Embryonic facial prominence (tissue), 1 donor: ENCODE measurements around the gene HPCAL1.

Source experiments
- DNase-seq: peaks from one replicate; pipeline ENCODE4 v3.0.0-alpha.2; 2016; ENCODE audit errors: extremely low spot score

Gene HPCAL1

GRCh38 chr2:10355471-10356438 is 53.1 kb downstream of the HPCAL1 start:
- DNase-seq: no peak

DNA sequence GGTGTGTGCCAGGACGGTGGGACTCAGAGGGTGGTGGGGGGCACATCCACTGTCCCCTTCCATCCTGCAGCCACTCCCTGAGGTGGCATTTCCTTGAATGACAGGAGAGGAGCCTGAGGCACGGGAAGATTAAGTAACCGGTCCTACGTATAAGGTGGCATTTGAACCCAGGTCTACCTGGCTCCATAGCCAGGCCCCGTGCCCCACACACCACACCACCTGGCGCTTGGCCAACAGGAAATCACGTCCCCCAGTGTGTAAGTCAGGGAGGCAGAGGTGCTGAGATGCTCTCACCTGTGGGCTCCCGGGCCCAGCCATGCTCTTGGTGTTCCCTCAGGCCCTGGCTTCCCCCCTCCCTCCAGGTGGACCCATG is 53.7 kb downstream of the HPCAL1 start:
- DNase-seq: no peak

- no peak for DNase-seq
These were observed 54.8 kb downstream of the HPCAL1 start for GRCh38 chr2:10357193-10358169.

GRCh38 chr2:10359246-10359645 is 56.5 kb downstream of the HPCAL1 start:
- DNase-seq: no peak

DNA sequence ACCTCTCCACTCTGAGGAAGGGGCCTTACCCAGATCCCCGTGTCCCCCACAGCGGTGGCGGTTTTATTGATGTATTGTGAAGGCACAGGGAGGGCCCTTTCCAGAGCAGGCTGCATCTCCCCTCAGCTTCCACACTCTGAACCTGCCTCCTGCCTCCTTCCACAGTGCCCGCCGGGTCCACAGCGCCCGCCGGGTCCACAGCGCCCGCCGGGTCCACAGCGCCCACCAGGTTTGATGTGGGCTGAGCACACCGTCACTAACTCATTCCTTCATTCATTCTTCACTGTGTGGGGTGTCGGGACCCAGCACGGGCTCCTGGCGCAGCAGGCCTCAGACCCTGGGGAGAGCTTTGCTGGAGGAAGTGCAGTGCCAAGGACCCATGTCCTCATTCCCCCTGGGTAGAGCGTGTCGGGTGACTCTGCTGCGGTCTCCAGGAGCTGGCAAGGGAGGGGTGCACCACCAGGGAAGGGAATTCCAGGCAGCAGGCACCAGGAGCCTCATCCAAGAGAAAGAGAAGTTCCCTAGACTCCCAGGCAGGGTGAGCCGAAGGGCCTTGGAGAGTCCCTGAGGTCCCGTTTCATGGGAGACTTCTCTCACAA is 57.1 kb downstream of the HPCAL1 start:
- no peak for DNase-seq

DNA sequence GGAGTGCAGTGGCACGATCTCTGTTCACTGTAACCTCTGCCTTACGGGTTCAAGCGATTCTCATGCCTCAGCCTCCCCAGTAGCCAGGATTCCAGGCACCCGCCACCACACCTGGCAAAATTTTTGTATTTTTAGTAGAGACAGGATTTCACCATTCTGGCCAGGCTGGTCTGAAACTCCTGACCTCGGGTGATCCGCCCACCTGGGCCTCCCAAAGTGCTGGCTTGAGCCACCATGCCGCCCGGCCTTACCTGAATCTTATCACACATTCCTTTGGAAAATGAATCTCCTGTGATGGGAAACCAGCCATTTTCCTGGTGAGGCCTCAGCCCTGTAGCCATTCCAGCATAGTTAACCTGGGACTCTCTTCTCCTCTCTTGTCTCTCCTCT is 57.8 kb downstream of the HPCAL1 start:
- no peak for DNase-seq

- DNase-seq: no peak
These were observed 58.3 kb downstream of the HPCAL1 start for GRCh38 chr2:10360850-10361588.

DNA sequence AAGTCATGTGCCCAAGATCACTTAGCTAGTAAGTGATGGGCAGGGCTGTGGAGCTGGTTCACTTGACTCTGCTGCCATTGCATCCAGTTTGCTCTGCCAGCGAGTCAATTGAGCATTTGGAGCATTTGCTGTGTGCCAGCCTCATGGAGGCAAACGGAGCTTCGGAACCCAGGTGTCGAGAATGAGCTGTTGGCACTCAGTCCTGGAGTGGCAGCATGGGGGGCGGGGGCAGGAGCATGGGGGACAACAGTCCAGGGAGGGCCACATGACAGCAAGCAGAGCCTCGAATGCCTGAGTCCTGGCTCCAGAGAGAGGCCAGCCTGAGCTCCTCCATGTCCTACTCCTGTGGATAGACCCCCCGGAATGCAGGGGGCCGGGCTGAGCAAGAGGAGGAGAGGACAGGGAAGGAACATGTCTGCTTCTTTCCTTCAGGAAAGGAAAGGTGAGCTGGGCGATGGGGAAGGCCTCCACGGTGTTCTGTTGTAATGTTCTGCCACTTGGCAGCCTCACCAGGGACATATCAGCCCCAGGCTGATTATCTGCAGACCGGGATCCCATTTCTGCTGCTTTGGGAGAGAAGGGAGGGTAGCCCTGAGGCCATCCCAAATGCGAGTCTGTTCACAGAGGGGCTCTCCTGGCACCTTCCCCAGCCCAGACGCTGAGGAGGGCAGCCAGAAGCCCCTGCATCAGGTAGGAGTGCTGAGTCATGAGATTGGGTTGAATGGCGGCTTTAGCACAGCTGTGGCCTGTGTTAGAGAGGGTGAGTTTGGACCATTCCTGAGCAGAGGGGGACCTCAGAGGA is 59.6 kb downstream of the HPCAL1 start:
- DNase-seq: no peak

GRCh38 chr2:10362898-10363454 is 60.3 kb downstream of the HPCAL1 start:
- no peak for DNase-seq

- no peak for DNase-seq
These were observed 61.3 kb downstream of the HPCAL1 start for GRCh38 chr2:10363861-10364610.

- DNase-seq: no peak
These were observed 62.7 kb downstream of the HPCAL1 start for GRCh38 chr2:10365412-10365811.

DNA sequence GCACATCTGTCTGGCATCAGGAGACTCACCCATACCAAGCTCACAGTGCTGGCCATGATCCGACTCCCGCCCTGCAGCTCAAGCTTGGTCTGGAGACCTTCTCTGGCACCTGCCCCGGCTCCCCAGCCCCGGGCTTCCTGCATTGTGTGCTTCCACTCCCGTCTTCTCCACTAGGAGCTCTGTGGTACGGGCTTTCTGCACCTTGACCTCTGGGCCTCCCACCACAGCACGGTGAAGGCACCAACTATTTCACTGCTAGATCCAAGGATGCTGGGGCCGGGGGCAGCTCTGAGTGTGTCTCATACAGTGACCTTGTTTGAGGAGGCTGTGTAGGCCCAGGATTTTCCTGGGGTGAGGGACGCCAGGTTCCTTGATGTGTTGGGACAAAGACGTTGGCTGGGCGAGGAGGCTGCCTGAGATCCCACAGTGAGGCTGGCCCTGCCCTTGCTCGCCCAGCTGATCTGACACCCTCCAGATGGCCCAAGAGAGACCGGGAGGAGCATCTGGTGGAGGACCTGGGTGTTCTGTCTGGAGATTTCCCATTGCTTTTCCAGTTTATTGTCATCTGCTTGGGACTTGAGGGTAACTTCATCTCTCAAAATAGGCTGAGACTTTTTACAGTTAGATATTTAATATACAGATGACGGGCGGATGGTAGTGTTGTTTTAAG is 64.0 kb downstream of the HPCAL1 start:
- no peak for DNase-seq

GRCh38 chr2:10367472-10368439 is 65.1 kb downstream of the HPCAL1 start:
- DNase-seq: no peak

DNA sequence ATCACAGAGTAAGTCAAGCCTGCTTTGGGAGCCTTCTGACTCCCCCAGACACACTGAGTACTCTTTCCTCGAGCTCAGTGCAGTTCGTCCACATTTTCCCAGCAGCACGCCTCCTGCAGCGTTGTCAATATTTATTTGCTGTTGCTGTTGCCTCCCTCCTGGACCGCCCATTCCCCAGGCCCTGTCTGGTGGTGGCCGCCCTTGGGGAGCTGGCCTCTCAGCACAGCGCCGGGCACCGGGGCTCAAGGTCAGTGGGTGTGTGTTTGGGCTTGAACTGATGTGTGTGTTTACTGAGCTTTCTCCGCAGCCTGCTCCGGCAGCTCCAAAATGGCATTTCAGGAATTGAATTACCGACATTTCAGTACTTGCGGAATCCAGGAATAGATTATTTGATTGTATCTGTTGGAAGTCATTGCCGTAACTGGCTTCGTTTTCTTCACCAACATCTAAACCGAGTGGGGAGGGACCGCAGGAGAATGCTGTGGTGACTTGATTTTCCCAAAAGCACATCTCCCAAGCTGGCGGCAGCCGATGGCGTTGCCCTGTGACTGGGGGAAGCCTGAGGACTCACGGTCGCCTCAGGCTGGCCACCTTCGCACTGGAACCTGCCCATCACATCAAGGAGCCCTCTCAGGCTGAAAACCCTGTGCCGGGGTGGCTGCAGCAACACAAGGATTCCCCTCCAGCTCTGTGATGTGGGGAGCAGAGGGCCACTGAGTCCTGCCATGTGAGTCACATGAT is 66.0 kb downstream of the HPCAL1 start:
- no peak for DNase-seq

- DNase-seq: no peak
These were observed 66.9 kb downstream of the HPCAL1 start for GRCh38 chr2:10369269-10370255.

DNA sequence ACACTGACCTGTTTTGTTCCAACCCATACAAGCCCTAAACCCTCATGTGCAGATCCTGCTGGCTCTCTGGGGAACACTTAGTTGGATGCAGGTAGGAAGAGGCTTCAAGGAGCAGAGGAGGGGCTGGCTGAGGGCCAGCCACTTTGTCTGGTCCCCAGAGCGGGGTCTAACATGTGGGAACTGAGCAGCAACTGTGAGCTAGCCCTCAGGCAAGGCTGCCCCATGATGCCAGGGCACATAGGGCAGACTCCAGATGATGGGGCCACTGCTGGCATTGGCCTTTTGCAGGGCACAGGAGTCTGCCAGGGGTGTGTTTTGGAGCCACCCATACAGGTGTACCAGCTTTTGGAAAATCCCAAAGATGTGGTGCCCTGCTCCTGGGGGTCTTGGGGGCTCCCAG is 67.7 kb downstream of the HPCAL1 start:
- no peak for DNase-seq
